ENCODE results near the gene DHPS.

DNA sequence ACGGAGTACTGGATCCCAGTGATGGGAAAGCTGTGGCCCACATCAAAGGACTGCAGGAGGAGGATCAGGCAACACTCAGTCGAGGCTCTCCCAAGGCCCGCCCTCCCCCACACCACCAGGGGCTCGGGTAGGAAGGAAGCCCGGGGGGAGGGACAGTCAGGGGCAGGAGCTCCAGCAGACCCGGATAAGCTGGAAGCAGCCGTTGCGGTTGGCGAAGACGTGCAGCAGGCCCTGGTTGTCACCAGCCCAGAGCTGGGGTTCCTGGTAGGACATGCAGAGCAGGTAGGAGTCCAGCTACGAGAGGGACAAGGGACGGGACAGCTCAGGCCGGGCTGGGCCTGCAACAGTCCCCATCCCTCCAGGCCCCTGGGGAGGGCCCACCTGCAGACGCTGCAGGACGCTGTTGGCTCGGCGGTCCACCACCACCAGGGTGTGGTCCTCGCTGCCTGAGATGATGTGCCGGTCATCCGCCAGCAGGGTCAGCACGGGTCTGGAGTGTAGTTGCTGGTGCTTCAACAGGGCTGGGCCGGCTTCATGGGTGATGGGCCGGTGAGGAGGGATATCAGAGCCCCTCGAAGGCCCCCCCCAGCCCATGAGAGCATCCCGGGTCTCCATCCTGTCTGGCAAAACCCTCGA, 8.0 kb upstream of the DHPS start:
- TF ChIP-seq, protein P1, sequence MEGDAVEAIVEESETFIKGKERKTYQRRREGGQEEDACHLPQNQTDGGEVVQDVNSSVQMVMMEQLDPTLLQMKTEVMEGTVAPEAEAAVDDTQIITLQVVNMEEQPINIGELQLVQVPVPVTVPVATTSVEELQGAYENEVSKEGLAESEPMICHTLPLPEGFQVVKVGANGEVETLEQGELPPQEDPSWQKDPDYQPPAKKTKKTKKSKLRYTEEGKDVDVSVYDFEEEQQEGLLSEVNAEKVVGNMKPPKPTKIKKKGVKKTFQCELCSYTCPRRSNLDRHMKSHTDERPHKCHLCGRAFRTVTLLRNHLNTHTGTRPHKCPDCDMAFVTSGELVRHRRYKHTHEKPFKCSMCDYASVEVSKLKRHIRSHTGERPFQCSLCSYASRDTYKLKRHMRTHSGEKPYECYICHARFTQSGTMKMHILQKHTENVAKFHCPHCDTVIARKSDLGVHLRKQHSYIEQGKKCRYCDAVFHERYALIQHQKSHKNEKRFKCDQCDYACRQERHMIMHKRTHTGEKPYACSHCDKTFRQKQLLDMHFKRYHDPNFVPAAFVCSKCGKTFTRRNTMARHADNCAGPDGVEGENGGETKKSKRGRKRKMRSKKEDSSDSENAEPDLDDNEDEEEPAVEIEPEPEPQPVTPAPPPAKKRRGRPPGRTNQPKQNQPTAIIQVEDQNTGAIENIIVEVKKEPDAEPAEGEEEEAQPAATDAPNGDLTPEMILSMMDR (IDR thresholded peaks at IDR 0.05) = no peak
- TF ChIP-seq EZH2 (IDR thresholded peaks at IDR 0.05) (no peak), EZH2phosphoT487 (IDR thresholded peaks at IDR 0.05) (no peak)
